Measurements from ENCODE around the gene PDZD7. TPM values are rescaled to one million over a fixed set of nuclear protein-coding genes. Genes with fewer than 3 reads are reported as not detected.
A peak's percentile ranks its signal among the peaks of the same experiment; 100 is the strongest.

PDZD7 gene
- polyA plus RNA-seq, 3 donors from 2014 or later, result 0.28 to 1.1 TPM; not detected in 1

DNA sequence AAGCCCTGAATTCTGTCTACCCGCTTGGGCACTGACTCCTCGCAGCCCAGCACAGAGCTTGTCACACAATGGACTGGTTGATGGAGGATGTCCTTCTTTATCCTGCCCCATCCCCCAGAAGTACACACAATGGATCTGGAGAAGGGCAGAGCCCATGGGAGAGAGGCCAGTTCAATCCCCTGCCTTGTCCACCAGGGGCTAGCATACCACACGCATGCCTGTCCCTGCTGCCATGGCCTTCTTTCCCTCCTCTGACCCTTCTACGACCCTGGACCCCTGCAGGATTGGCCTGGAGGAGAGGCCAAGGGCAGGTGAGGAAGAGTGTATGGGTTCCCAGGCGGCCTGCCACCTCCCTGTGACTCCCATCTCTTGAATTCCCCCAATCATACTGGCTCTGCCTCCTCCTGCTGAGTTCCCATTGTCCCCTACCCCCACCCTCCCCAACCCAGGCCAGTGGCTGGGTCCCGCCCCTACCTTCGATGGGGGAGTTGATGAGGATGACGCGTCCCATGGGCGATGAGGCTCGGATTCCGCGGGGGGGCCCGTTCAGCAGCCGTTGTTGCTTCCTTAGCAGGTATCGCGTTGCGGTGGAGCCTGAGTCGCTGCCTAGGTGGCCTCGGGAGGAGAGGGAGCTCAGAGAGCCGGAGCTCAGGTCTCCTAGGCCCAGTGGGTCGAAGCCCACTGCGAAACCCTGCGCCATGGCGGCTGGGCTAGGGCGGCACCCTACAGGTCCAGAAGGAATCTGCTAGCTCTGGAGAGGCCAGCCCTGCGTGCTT, 1.2 kb downstream of the PDZD7 start:
- Mint-ChIP-seq H3K4me3 (peak overlapping the region in 1 of 5 donors; percentile 30), H3K9me3 (no peaks in the 10 kb centered on the region), H3K27ac (peak overlapping the region in 1 of 6 donors; percentile 11), H3K27me3 (ENCODE audit: low read depth in 3 of 3) (peaks cover 3 to 14% (median 4%) of the 10 kb centered on the region in 3 donors), H3K36me3 (no peaks in the 10 kb centered on the region), H3K4me1 (peaks cover 22 to 28% of the 10 kb centered on the region in 2 donors)
- no peak for DNase-seq

DNA sequence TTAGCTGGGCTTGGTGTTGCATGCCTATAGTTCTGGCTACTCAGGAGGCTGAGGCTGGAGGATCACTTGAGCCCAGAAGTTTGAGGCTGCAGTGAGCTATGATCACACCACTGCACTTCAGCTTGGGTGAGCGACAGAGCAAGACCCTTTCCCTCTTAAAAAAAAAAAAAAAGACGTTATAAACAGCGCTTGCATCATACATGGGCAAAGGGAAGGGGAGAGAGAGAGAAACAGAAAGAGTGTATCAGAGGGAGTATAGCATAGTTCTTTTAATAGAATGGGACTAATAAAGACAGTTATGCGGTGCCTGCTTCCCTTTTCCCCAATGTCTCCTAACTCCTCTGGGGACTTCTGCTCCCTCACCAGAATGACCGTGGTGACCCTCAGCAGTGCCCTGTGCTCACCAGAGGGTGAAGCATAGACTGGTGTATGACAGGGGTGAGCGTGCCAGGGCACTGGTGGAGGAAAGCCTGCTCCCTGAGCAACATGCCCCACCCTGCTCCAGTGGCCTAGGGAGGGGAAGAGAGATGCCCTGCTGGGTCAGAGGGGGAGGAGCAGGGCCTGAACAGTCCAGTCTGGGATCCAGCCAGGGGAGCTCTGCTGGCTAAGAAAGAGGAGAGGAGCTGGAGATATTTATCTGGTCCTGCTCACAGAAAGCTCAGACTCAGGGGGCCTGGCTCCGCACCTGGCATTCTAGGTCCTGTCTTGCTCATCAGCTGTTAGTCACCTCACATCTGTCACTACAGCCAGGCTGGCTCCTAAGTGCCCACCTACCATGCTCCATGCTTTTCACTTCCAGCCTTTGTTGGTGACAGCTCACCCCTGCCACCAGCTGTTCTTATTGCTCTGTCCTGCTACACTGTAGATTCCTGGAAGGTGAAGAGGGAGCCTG, 2.2 kb downstream of the PDZD7 start:
- no peak for DNase-seq
- Mint-ChIP-seq H3K4me1 (peaks cover 22 to 26% of the 10 kb centered on the region in 2 donors), H3K36me3 (no peaks in the 10 kb centered on the region), H3K4me3 (no peak overlapping the region), H3K27me3 (ENCODE audit: low read depth in 3 of 3) (peaks cover 3 to 14% (median 4%) of the 10 kb centered on the region in 3 donors), H3K9me3 (no peaks in the 10 kb centered on the region), H3K27ac (no peak overlapping the region)

DNA sequence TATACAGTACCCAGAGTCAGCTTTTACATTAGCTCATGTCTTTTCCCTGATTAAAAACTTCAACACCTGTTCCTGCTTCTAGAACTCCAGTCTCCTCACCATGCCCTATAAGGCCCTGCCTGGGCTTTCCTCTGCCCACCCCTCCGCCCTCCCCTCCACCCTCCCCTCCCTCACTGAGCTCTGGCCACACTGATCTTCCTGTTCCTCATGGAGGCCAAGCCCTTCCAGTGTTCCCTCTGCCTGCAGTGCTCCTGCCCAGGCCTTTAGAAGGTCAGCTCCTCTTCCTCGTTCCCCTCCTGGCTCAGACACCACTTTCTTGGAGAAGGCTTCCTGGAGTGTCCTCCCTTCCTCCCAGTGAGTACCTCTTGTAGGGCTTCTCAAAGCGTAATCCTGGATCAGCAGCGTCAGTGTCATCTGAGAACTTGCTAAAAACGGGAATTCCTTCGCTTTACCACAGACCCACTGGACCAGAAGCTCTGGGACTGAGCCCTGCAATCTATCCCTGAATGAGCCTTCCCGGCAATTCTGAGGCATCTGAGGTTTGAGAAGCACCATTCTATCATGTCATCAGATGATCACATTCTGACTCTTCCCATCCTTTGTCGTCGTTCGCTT, 3.7 kb downstream of the PDZD7 start:
- no peaks in the 10 kb centered on the region for H3K9me3 Mint-ChIP-seq
- H3K27me3 Mint-ChIP-seq (ENCODE audit: low read depth in 3 of 3), result peaks cover 3 to 9% (median 4%) of the 10 kb centered on the region in 3 donors
- DNase-seq, result no peak
- H3K4me1 Mint-ChIP-seq, result peaks cover 9 to 11% of the 10 kb centered on the region in 2 donors
- no peaks in the 10 kb centered on the region for H3K36me3 Mint-ChIP-seq
- no peak overlapping the region for H3K27ac Mint-ChIP-seq
- H3K4me3 Mint-ChIP-seq, result no peak overlapping the region

DNA sequence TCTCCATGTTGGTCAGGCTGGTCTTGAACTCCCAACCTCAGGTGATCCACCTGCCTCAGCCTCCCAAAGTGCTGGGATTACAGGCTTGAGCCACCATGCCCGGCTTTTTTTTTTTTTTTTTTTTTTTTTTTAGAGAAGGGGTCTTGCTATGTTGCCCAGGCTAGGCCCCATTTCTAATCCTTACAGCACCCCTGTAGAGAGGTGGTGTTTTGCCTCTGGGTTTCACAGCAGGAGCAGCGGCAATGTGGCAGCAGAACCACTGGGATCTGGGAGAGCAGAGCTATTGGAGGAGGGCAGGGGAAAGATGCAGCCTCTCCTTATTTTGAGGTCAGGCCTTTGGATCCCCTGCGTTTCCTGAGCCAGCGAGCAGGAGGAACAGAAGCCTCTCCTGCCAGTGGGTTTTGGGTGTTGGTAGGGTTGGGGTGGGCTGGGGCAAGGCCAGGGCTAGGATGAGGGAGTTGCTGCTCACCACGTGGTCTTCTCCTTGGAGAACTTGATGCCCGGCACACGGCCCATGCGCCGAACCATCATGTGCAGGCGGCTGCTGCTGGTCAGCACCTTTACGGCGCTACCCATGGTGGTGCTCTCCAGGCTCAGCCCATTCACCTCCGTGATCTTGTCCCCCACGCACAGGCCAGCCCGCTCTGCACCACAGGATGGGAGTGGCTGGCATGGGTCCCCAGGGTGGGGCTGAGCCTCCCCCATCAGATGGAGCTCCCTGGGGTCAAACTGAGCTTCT, 7.8 kb downstream of the PDZD7 start:
- no peak overlapping the region for H3K4me3 Mint-ChIP-seq
- no peaks in the 10 kb centered on the region for H3K4me1 Mint-ChIP-seq
- H3K9me3 Mint-ChIP-seq, result peaks cover 0 to 1% (median 0%) of the 10 kb centered on the region in 6 donors

DNA sequence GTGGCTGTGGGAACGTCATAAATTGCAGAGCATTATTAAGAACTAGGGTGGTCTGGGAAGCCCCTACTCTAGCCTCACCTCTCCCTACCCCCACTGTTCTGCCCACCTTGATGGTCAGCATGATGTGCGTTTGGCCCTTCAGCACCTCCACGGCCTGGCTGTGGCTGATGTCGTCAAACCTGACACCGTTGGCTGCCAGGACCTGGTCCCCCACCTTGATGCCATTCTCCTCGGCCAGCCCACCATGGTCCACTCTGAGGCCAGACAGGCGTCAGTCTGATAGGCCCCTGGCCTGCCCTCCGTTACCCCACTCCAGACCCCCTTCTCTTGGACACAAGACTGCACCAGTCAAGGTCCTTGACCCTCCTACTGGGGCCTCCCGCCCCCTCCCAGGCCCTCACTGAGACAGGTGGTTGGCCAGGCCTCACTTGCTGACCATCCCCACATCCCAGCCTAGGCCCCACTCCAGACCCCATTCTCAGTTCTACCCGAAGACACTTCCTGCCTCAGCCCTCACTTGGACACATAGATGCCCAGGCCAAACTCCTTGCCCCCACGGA, 9.2 kb downstream of the PDZD7 start:
- Mint-ChIP-seq H3K27ac (no peak overlapping the region), H3K4me1 (no peaks in the 10 kb centered on the region), H3K4me3 (no peak overlapping the region), H3K9me3 (peaks cover 0 to 1% (median 0%) of the 10 kb centered on the region in 6 donors), H3K36me3 (no peaks in the 10 kb centered on the region), H3K27me3 (ENCODE audit: low read depth in 3 of 3) (peaks cover 13 to 15% (median 13%) of the 10 kb centered on the region in 3 donors)
- DNase-seq, result no peak

More for the DNA sequence above, 7.8 kb downstream of the PDZD7 start:
- no peaks in the 10 kb centered on the region for H3K36me3 Mint-ChIP-seq
- H3K27me3 Mint-ChIP-seq (ENCODE audit: low read depth in 3 of 3), result peaks cover 5 to 9% (median 8%) of the 10 kb centered on the region in 3 donors
- no peak overlapping the region for H3K27ac Mint-ChIP-seq
- no peak for DNase-seq

DNA sequence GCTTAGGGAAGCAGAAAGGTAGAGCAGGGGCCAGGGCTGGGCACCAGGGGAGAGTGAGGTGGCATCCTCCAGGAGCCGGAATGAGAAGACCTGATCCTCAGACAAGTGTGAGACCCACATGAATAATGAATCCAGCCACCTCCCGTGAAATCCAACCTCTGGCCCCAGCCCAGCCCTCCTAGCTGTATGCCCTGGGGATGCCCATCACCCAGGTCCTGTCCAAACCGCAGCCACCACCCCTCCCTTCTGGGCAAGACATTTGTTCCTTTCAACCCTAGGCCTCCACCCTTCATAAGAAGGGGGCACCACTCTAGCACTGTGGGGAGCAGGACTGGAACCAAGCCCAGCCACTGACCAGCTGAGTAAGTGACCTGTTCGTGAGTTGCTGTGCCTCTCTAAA, 9.7 kb downstream of the PDZD7 start:
- no peak overlapping the region for H3K27ac Mint-ChIP-seq
- peaks cover 16 to 18% (median 16%) of the 10 kb centered on the region in 3 donors for H3K27me3 Mint-ChIP-seq (ENCODE audit: low read depth in 3 of 3)
- no peak overlapping the region for H3K4me3 Mint-ChIP-seq
- H3K9me3 Mint-ChIP-seq, result peaks cover 0 to 1% (median 0%) of the 10 kb centered on the region in 6 donors
- no peaks in the 10 kb centered on the region for H3K4me1 Mint-ChIP-seq
- no peaks in the 10 kb centered on the region for H3K36me3 Mint-ChIP-seq
- no peak for DNase-seq

DNA sequence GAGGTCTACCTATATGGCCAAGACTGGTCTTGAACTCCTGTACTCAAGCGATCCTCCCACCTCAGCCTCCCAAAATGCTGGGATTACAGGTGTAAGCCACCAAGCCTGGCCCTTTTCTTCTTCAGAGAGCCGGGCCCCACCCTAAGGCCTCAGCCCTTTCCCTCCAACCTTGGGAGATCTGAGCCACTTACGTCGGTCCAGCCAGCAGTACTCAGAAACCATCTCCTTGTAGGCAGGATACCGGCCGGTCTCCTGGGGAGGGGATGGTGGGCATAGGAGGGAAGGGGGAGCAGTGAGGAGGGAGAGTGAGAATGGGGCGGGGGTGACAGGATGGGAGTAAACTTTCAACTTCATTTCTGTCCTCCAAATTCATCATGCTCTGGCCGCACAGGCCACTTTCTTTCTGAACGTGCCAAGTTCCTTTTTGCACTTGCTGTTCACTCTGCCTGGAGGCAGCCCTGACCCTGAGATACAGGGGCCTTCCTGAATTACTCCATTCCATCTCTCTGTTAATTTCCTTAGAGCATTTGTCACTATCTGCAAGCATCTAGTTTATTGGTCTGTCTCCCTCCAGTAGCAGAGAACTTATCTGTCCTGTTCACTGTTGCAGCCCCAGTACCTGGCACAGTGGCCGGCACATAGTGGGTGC, 10.4 kb downstream of the PDZD7 start:
- peaks cover 16 to 20% (median 17%) of the 10 kb centered on the region in 3 donors for H3K27me3 Mint-ChIP-seq (ENCODE audit: low read depth in 3 of 3)
- peaks cover 0 to 1% (median 0%) of the 10 kb centered on the region in 6 donors for H3K9me3 Mint-ChIP-seq
- H3K4me1 Mint-ChIP-seq, result no peaks in the 10 kb centered on the region

DNA sequence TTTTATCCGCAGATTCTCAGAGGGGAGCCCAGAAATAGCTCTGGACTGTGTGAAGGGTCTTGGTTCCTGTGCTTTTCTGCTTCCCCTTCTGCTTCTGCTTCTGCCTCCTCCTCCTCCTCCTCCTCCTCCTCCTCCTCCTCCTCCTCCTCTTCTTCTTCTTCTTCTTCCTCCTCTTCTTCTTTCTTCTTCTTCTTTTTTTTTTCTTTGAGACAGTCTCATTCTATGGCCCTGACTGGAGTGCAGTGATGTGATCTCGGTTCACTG, 11.6 kb downstream of the PDZD7 start:
- no peaks in the 10 kb centered on the region for H3K36me3 Mint-ChIP-seq
- H3K27ac Mint-ChIP-seq, result no peak overlapping the region
- H3K4me3 Mint-ChIP-seq, result no peak overlapping the region
- H3K4me1 Mint-ChIP-seq, result peaks cover 1 to 4% of the 10 kb centered on the region in 2 donors
- peaks cover 17 to 20% (median 19%) of the 10 kb centered on the region in 3 donors for H3K27me3 Mint-ChIP-seq (ENCODE audit: low read depth in 3 of 3)
- no peak for DNase-seq
- H3K9me3 Mint-ChIP-seq, result peaks cover 0 to 1% (median 0%) of the 10 kb centered on the region in 6 donors

More for the DNA sequence above, 10.4 kb downstream of the PDZD7 start:
- Mint-ChIP-seq H3K4me3 (no peak overlapping the region), H3K36me3 (no peaks in the 10 kb centered on the region), H3K27ac (no peak overlapping the region)
- no peak for DNase-seq

DNA sequence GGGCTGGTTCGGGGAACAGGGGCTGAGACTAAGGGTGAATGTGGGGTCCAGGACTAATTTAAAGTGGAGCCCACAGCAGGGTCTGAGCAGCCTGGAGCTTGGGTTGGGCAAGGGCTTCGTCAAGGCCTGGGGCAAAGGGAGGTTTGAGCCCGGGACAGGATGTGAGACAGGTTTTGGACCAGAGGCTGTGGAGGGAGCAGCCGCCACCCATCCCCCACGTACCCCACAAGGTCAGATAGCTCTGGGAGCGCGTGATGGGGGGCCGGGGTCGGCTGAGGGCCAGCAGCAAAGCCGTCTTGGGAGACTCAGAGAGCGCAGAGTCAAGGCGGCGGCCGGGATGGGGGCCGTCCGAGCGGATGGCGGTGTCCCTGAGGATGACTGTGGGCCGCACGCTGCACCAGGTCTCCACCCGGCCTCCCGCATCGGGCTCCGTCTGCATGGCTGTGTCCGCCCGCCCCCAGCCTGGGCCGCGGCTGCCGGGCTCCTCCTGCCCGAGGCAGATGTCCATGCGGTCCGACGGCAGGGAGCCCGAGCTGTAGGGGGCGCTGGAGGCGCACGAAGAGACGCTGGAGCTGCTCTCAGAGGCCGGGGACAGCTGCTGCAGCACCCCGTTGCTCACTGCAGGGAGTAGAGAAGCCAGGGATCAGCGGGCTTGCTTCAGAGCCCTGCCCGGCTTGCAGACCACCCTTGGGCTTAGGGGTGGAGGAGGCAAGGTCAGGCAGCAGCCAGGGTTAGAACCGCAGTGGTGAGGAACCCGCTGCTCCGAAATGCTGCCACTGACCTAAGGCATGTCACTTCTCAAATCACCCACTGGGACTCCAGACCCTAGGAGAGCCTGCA, 12.1 kb downstream of the PDZD7 start:
- Mint-ChIP-seq H3K4me3 (no peak overlapping the region), H3K27ac (no peak overlapping the region), H3K9me3 (peaks cover 0 to 1% (median 0%) of the 10 kb centered on the region in 6 donors), H3K27me3 (ENCODE audit: low read depth in 3 of 3) (peaks cover 17 to 22% (median 19%) of the 10 kb centered on the region in 3 donors), H3K36me3 (no peaks in the 10 kb centered on the region), H3K4me1 (peaks cover 6% of the 10 kb centered on the region in 2 donors)
- DNase-seq, result peak; percentile 51 to 54 (median 52)

DNA sequence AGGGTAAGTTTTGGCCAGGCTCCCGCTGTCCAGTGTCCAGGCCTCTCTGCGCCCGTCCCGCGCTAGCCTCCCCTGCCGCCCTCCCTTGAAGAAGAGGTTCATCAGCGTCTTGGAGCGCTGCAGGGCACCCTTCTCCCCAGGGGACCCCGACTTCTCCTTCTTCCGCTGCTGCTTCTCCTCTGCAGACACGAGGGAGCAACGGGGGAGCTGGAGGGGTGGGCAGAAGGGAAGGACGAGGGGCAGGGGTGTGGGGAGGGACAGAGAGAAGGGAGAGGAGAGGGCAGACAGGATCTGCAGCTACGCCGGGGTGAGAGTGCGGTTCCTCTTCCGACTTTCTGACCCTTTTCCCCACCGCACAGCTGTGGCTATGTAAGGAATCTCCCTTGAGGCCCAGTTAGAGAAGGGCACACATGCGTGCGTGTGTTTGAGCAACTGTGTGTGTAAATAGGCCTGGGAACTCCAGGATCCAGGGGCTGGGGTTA, 12.8 kb downstream of the PDZD7 start:
- Mint-ChIP-seq H3K36me3 (no peaks in the 10 kb centered on the region), H3K27ac (no peak overlapping the region), H3K9me3 (peaks cover 0 to 1% (median 0%) of the 10 kb centered on the region in 6 donors), H3K27me3 (ENCODE audit: low read depth in 3 of 3) (peaks cover 17 to 25% (median 19%) of the 10 kb centered on the region in 3 donors), H3K4me1 (peaks cover 6 to 8% of the 10 kb centered on the region in 2 donors), H3K4me3 (no peak overlapping the region)
- DNase-seq, result no peak

DNA sequence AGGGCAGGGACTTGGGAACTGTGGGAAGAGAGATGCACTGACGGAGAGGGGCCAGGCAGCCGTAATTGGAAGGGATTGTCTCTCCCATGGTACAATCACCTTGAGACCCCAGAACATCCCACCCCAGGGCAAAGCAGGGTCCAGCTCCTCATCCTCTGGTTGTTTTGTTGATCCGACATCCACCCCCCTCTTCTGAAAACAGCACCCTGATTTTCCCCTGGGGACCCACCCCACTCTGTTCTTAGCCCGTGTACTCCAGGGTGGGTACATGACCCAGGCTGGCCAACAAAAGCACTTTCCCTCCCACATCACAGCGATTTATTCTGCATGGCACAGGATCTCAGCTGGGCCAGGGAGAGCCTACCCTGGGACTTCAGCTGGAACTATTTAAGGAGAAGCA, 14.1 kb downstream of the PDZD7 start:
- no peak overlapping the region for H3K4me3 Mint-ChIP-seq
- peaks cover 11 to 12% of the 10 kb centered on the region in 2 donors for H3K4me1 Mint-ChIP-seq
- H3K27ac Mint-ChIP-seq, result no peak overlapping the region
- peaks cover 17 to 23% (median 19%) of the 10 kb centered on the region in 3 donors for H3K27me3 Mint-ChIP-seq (ENCODE audit: low read depth in 3 of 3)
- H3K36me3 Mint-ChIP-seq, result no peaks in the 10 kb centered on the region
- H3K9me3 Mint-ChIP-seq, result peaks cover 0 to 1% (median 0%) of the 10 kb centered on the region in 6 donors
- no peak for DNase-seq

DNA sequence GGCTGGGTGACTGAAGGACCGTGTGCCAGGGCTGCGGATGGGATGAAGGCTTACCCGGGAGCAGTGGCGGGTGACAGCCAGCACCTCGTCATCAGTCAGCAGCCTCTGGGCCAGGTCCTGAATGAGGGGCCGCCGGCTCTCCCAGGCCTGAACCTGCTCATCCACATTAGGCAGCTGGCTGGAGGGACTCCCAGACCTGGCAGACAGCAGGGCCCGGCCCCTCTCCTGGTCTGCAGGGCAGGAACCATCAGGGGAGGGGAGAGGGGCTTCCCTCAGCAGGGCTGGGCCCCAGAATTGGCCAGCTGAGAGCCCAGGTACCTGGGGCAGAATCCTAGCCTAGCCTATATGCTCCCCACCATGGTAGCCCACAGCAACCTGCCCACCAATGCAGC, 15.4 kb downstream of the PDZD7 start:
- H3K9me3 Mint-ChIP-seq, result peaks cover 0 to 1% (median 0%) of the 10 kb centered on the region in 6 donors
- peaks cover 16 to 19% (median 16%) of the 10 kb centered on the region in 3 donors for H3K27me3 Mint-ChIP-seq (ENCODE audit: low read depth in 3 of 3)
- H3K36me3 Mint-ChIP-seq, result no peaks in the 10 kb centered on the region
- H3K4me3 Mint-ChIP-seq, result no peak overlapping the region
- H3K27ac Mint-ChIP-seq, result no peak overlapping the region
- no peak for DNase-seq
- peaks cover 11 to 12% of the 10 kb centered on the region in 2 donors for H3K4me1 Mint-ChIP-seq
